ENCODE data around the gene CENPL. TPM values are rescaled to one million over a fixed set of nuclear protein-coding genes. Genes with fewer than 3 reads are reported as not detected.

The CENPL gene
- total and polyA plus RNA-seq, 2 of the 4 experiments (the other 2 are of a cell fraction), result 6.3 to 21.1 TPM

DNA sequence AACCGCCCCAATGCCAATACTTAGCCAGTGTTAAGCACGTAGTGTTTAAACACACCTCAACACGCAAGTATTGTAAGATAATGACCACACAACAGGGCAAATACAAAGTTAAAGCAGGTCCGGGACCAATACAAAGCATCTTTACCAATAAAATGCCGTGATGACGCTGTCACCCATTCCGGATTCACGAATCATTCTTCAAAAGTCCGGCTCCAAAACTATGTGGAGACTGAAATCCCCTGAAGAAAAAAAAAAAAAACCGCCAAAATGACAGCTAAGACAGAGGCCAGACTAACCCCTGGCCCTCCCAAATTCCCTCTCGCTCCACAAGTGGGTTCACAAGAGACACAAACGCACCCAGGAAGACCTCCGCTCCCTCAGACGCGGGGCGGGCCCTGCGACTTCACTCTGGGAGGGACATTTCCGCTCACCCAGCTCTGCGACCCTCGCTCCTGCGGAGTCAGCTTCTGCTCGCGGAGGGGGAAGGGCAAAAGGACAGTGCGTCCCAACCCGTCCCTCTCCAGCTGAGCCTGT, 835 bp downstream of the CENPL start:
- Histone ChIP-seq H3K9me3 (ENCODE audit: control insufficient read depth, insufficient read depth, low read length) (no peaks in the 10 kb centered on the region), H3K4ac (ENCODE audit: low read depth, low read length) (peak overlapping the region; percentile 72), H2BK20ac (ENCODE audit: low read depth, low read length) (0 out of 2 replicates have a peak overlapping the region, but pooled peaks have one; percentile 5), H3K56ac (ENCODE audit: extremely low read depth, insufficient read depth, low read length) (peak overlapping the region; percentile 96), H3K4me3 (ENCODE audit: insufficient read depth, low read depth, low read length) (peak overlapping the region; percentile 65), H3K18ac (ENCODE audit: low read depth, low read length) (no peak overlapping the region), H3K27ac (ENCODE audit: insufficient read depth, low read length) (peak overlapping the region; percentile 74), H3K14ac (replicated peaks; ENCODE audit: low read depth, low read length) (peak overlapping the region; percentile 91), H2BK15ac (ENCODE audit: low read depth, low read length) (peak overlapping the region; percentile 79), H3K36me3 (ENCODE audit: control insufficient read depth, insufficient read depth, low read length) (0 out of 2 replicates have a peak, but pooled peaks cover under 1% of the 10 kb centered on the region), H3K9ac (ENCODE audit: low read depth, low read length) (peak overlapping the region; percentile 72), H3K4me2 (ENCODE audit: low read depth, low read length) (peak overlapping the region; percentile 96), H3K4me1 (ENCODE audit: control insufficient read depth, insufficient read depth, low read length) (peaks cover 2% of the 10 kb centered on the region; the same call in 1 of the 2 replicates), H3K79me1 (ENCODE audit: low read depth in 1 of 2, low read length in 2 of 2) (peaks cover 10 to 42% of the 10 kb centered on the region in 2 experiments), H4K8ac (ENCODE audit: low read depth in 2 of 2, low read length in 2 of 2) (peak overlapping the region; percentile 32 to 87), H2AFZ (replicated peaks; ENCODE audit: low read length, poor library complexity) (peak overlapping the region; percentile 97), H3K27me3 (ENCODE audit: control insufficient read depth, insufficient read depth, low read length) (no peaks in the 10 kb centered on the region), H4K20me1 (ENCODE audit: insufficient read depth, low read length) (no peaks in the 10 kb centered on the region), H2BK5ac (ENCODE audit: low read depth, low read length, poor library complexity, severe bottlenecking) (peak overlapping the region; percentile 74), H3K23ac (ENCODE audit: low read depth, low read length) (peak overlapping the region; percentile 90), H4K5ac (ENCODE audit: low read depth, low read length) (peak overlapping the region; percentile 53; the same call in 1 of the 2 replicates), H4K91ac (ENCODE audit: insufficient read depth, low read depth, low read length) (peak overlapping the region; percentile 71), H2AK9ac (replicated peaks; ENCODE audit: low read depth, low read length, poor library complexity) (peak overlapping the region; percentile 96), H2BK120ac (ENCODE audit: low read depth, low read length) (peak overlapping the region; percentile 58), H3K9me1 (ENCODE audit: insufficient read depth, low read length) (no peaks in the 10 kb centered on the region), H2AK5ac (ENCODE audit: low read depth, low read length) (peak overlapping the region; percentile 57; the same call in 1 of the 2 replicates)
- dilution Hi-C loops (cut with HindIII; ENCODE audit: low sequenced_read_pairs, unreplicated experiment) (no loop called here), intact Hi-C loops (cut with micrococcal nuclease) (loop anchor here (1.0 to 5.0 kb wide), 6 partner anchors 29 to 1079 kb away; partner anchors contain the start of genes PRDX6 and TNFSF4), in situ Hi-C loops (cut with MboI; ENCODE audit: low sequenced_read_pairs) (loop anchor here (10.0 kb wide), 2 partner anchors 389 to 1079 kb away; no protein-coding TSS in a partner anchor)
- BruUV-seq (replicated peaks), result TSS peak; percentile 58
- ATAC-seq (ENCODE audit: low read depth), result no peak; the same call in 1 of the 2 replicates
- WGBS, 2 experiments (ENCODE audit: extremely low coverage in 2 of 2, insufficient read length in 1 of 2), result 0% methylated on average over 6 of the region's 25 CpGs; no CpG with 5 or more reads in 1 of the 2 experiments
- ChIA-PET CTCF (interaction anchor here (2.7 kb wide), 1 partner anchor 394 kb away, joined by 14 read pairs; no protein-coding TSS in a partner anchor), POLR2A (ENCODE audit: unreplicated experiment) (interaction anchor here (0.5 to 0.9 kb wide), 3 partner anchors 9 to 60 kb away, joined by 3 to 6 read pairs (median 3); no protein-coding TSS in a partner anchor)
- peak; percentile 20 for DNase-seq
- TF ChIP-seq CEBPB (IDR thresholded peaks at IDR 0.05; ENCODE audit: low read depth, low read length) (no peak), SMC3 (IDR thresholded peaks at IDR 0.05; ENCODE audit: low read depth, low read length) (no peak), MAZ (IDR thresholded peaks at IDR 0.05; ENCODE audit: borderline replicate concordance, low read depth, low read length) (no peak), BHLHE40 (IDR thresholded peaks at IDR 0.05; ENCODE audit: low read depth, low read length) (no peak)
